Left colon (tissue), 2 donors: Measurements from ENCODE around the gene THEMIS. TPM values are rescaled to one million over a fixed set of nuclear protein-coding genes. Genes with fewer than 3 reads are reported as not detected.

Experiments
- ATAC-seq: fragments of 200-7000 bp; cut with Tn5 transposase; one replicate; pipeline ENCODE4 v1.9.1; 2020; ENCODE audit warnings: mild to moderate bottlenecking, moderate library complexity
- DNase-seq, 2 donors: peaks; one replicate each; pipeline ENCODE4 v3.0.0-alpha.2; 2020
- intact Hi-C, 2 donors: fragments of 100-400 bp; cut with DNase I in 1 of 2; cut with micrococcal nuclease in 1 of 2; formaldehyde crosslinking; loops; one replicate each; pipeline versions ENCODE4 v1.11.2 to v1.14.0; 2022; cut with DNase I, micrococcal nuclease
- total RNA-seq, 2 donors: library from RNA; stranded (reverse); fragmentation: NEBNext Ultra II Directional; extraction: Animal tissue kit (Norgen Biotek cat#: 25700); gene quantifications; one replicate each; pipeline ENCODE4 v1.2.1, GENCODE V29; 2021
- donor health status: DM: no; HTN: no; CAD: no.
- donor health status: DM: yes; HTN: yes; CAD: no.

The THEMIS gene
- total RNA-seq, 2 donors from 2014 or later, result 0.67 to 1.1 TPM

- DNase-seq (no peak), ATAC-seq (no peak)
- intact Hi-C loops, result no loop called here
Measured at GRCh38 chr6:127775371-127775770, 125.5 kb downstream of the THEMIS start.

GRCh38 chr6:127768745-127769144 lies 132.1 kb downstream of the THEMIS start:
- no peak for DNase-seq
- intact Hi-C loops, result no loop called here
- no peak for ATAC-seq

- ATAC-seq, result no peak
- intact Hi-C loops, result no loop called here
- no peak for DNase-seq
Measured at GRCh38 chr6:127768223-127768622, 132.6 kb downstream of the THEMIS start.

- ATAC-seq, result no peak
- intact Hi-C loops, result no loop called here
- no peak for DNase-seq
Measured at GRCh38 chr6:127765949-127766348, 134.9 kb downstream of the THEMIS start.

GRCh38 chr6:127762284-127762683 lies 138.6 kb downstream of the THEMIS start:
- intact Hi-C loops, result no loop called here
- DNase-seq (no peak), ATAC-seq (no peak)

GRCh38 chr6:127761084-127761483 lies 139.8 kb downstream of the THEMIS start:
- no peak for ATAC-seq
- intact Hi-C loops, result no loop called here
- no peak for DNase-seq

GRCh38 chr6:127749095-127749494 lies 151.8 kb downstream of the THEMIS start:
- DNase-seq, result no peak
- no peak for ATAC-seq
- intact Hi-C loops, result no loop called here

GRCh38 chr6:127748290-127748689 lies 152.6 kb downstream of the THEMIS start:
- ATAC-seq, result no peak
- intact Hi-C loops, result no loop called here
- DNase-seq, result no peak

- DNase-seq, result no peak
- intact Hi-C loops, result loop anchor here in 1 of 2 donors (10.0 kb wide), 1 partner anchor 996 kb away; no protein-coding TSS in a partner anchor
- ATAC-seq, result no peak
Measured at GRCh38 chr6:127738423-127738822, 162.4 kb downstream of the THEMIS start.

- DNase-seq (peak in 1 of 2 donors; percentile 4), ATAC-seq (peak; percentile 56)
- intact Hi-C loops, result loop anchor here in 1 of 2 donors (10.0 kb wide), 1 partner anchor 997 kb away; no protein-coding TSS in a partner anchor
Measured at GRCh38 chr6:127737768-127738167, 163.1 kb downstream of the THEMIS start.

GRCh38 chr6:127737009-127737486 lies 163.8 kb downstream of the THEMIS start:
- peak; percentile 84 for ATAC-seq
- intact Hi-C loops, result loop anchor here in 1 of 2 donors (10.0 kb wide), 1 partner anchor 998 kb away; no protein-coding TSS in a partner anchor
- DNase-seq, result peak in 1 of 2 donors; percentile 5

- no peak for DNase-seq
- intact Hi-C loops, result loop anchor here in 1 of 2 donors (10.0 kb wide), 1 partner anchor 1002 kb away; no protein-coding TSS in a partner anchor
- no peak for ATAC-seq
Measured at GRCh38 chr6:127732927-127733326, 167.9 kb downstream of the THEMIS start.

- ATAC-seq, result no peak
- DNase-seq, result no peak
- intact Hi-C loops, result no loop called here
Measured at GRCh38 chr6:127727260-127727953, 173.5 kb downstream of the THEMIS start.

GRCh38 chr6:127725821-127726220 lies 175.0 kb downstream of the THEMIS start:
- DNase-seq (no peak), ATAC-seq (no peak)
- intact Hi-C loops, result no loop called here

GRCh38 chr6:127718694-127719093 lies 182.2 kb downstream of the THEMIS start:
- intact Hi-C loops, result no loop called here
- no peak for DNase-seq

GRCh38 chr6:127717384-127717783 lies 183.5 kb downstream of the THEMIS start:
- intact Hi-C loops, result no loop called here
- ATAC-seq (no peak), DNase-seq (no peak)

More at GRCh38 chr6:127718694-127719093, 182.2 kb downstream of the THEMIS start:
- ATAC-seq, result no peak

GRCh38 chr6:127716465-127716864 lies 184.4 kb downstream of the THEMIS start:
- ATAC-seq (no peak), DNase-seq (no peak)
- intact Hi-C loops, result no loop called here

- ATAC-seq, result no peak
- intact Hi-C loops, result no loop called here
Measured at GRCh38 chr6:127710668-127711067, 190.2 kb downstream of the THEMIS start.

GRCh38 chr6:127706216-127706615 lies 194.6 kb downstream of the THEMIS start:
- DNase-seq (no peak), ATAC-seq (no peak)
- intact Hi-C loops, result no loop called here

More at GRCh38 chr6:127710668-127711067, 190.2 kb downstream of the THEMIS start:
- no peak for DNase-seq

GRCh38 chr6:127695108-127695507 lies 205.8 kb downstream of the THEMIS start:
- no peak for DNase-seq
- no peak for ATAC-seq
- intact Hi-C loops, result no loop called here

- ATAC-seq (no peak), DNase-seq (no peak)
- intact Hi-C loops, result no loop called here
Measured at GRCh38 chr6:127691146-127691545, 209.7 kb downstream of the THEMIS start.
